ENCODE results near the gene BDH1.

BDH1 gene

GRCh38 chr3:197547306-197548011 lies 8.3 kb downstream of the BDH1 start:
- Mint-ChIP-seq H3K27ac (no peak overlapping the region), H3K9me3 (no peaks in the 10 kb centered on the region), H3K4me1 (peaks cover 2% of the 10 kb centered on the region), H3K36me3 (peaks cover 16% of the 10 kb centered on the region), H3K4me3 (no peak overlapping the region), H3K27me3 (no peaks in the 10 kb centered on the region)
- ATAC-seq (ENCODE audit: low read depth) = no peak
- no peak for DNase-seq (ENCODE audit: low spot score in 2 of 2)

- H3K9me3 Mint-ChIP-seq = no peaks in the 10 kb centered on the region
- no peak for DNase-seq (ENCODE audit: low spot score in 2 of 2)
- H3K27me3 Mint-ChIP-seq = no peaks in the 10 kb centered on the region
- peaks cover 14% of the 10 kb centered on the region for H3K36me3 Mint-ChIP-seq
- ATAC-seq (ENCODE audit: low read depth) = no peak
- no peak overlapping the region for H3K4me3 Mint-ChIP-seq
- H3K4me1 Mint-ChIP-seq = peaks cover 2% of the 10 kb centered on the region
- no peak overlapping the region for H3K27ac Mint-ChIP-seq
These were observed 9.3 kb downstream of the BDH1 start for GRCh38 chr3:197546307-197547085.

- DNase-seq (ENCODE audit: low spot score in 2 of 2) (no peak), ATAC-seq (ENCODE audit: low read depth) (no peak)
- no peak overlapping the region for H3K4me3 Mint-ChIP-seq
- peaks cover 2% of the 10 kb centered on the region for H3K4me1 Mint-ChIP-seq
- no peak overlapping the region for H3K27ac Mint-ChIP-seq
- H3K27me3 Mint-ChIP-seq = no peaks in the 10 kb centered on the region
- peaks cover 12% of the 10 kb centered on the region for H3K36me3 Mint-ChIP-seq
- H3K9me3 Mint-ChIP-seq = no peaks in the 10 kb centered on the region
These were observed 10.2 kb downstream of the BDH1 start for GRCh38 chr3:197545571-197545970.

GRCh38 chr3:197545101-197545500 lies 10.7 kb downstream of the BDH1 start:
- no peaks in the 10 kb centered on the region for H3K27me3 Mint-ChIP-seq
- H3K4me1 Mint-ChIP-seq = peaks cover 2% of the 10 kb centered on the region
- H3K9me3 Mint-ChIP-seq = no peaks in the 10 kb centered on the region
- H3K36me3 Mint-ChIP-seq = peaks cover 12% of the 10 kb centered on the region
- no peak overlapping the region for H3K27ac Mint-ChIP-seq
- no peak for ATAC-seq (ENCODE audit: low read depth)
- no peak overlapping the region for H3K4me3 Mint-ChIP-seq
- DNase-seq (ENCODE audit: low spot score in 2 of 2) = no peak

- Mint-ChIP-seq H3K36me3 (peaks cover 14% of the 10 kb centered on the region), H3K9me3 (no peaks in the 10 kb centered on the region), H3K4me3 (no peak overlapping the region), H3K27me3 (no peaks in the 10 kb centered on the region), H3K27ac (no peak overlapping the region), H3K4me1 (peaks cover 2% of the 10 kb centered on the region)
- ATAC-seq (ENCODE audit: low read depth) (no peak), DNase-seq (ENCODE audit: low spot score in 2 of 2) (no peak)
These were observed 12.9 kb downstream of the BDH1 start for GRCh38 chr3:197542741-197543454.

GRCh38 chr3:197541756-197542539 lies 13.8 kb downstream of the BDH1 start:
- no peaks in the 10 kb centered on the region for H3K9me3 Mint-ChIP-seq
- H3K27me3 Mint-ChIP-seq = no peaks in the 10 kb centered on the region
- no peaks in the 10 kb centered on the region for H3K4me1 Mint-ChIP-seq
- no peak overlapping the region for H3K4me3 Mint-ChIP-seq
- H3K27ac Mint-ChIP-seq = no peak overlapping the region
- ATAC-seq (ENCODE audit: low read depth) = no peak
- peaks cover 14% of the 10 kb centered on the region for H3K36me3 Mint-ChIP-seq
- no peak for DNase-seq (ENCODE audit: low spot score in 2 of 2)

GRCh38 chr3:197540961-197541377 lies 14.8 kb downstream of the BDH1 start:
- Mint-ChIP-seq H3K27me3 (no peaks in the 10 kb centered on the region), H3K9me3 (no peaks in the 10 kb centered on the region), H3K27ac (no peak overlapping the region), H3K4me3 (no peak overlapping the region), H3K36me3 (peaks cover 16% of the 10 kb centered on the region), H3K4me1 (no peaks in the 10 kb centered on the region)
- DNase-seq (ENCODE audit: low spot score in 2 of 2) (no peak), ATAC-seq (ENCODE audit: low read depth) (no peak)

GRCh38 chr3:197539651-197540051 lies 16.1 kb downstream of the BDH1 start:
- H3K36me3 Mint-ChIP-seq = peaks cover 13% of the 10 kb centered on the region
- no peak for DNase-seq (ENCODE audit: low spot score in 2 of 2)
- H3K27me3 Mint-ChIP-seq = no peaks in the 10 kb centered on the region
- H3K9me3 Mint-ChIP-seq = no peaks in the 10 kb centered on the region
- H3K27ac Mint-ChIP-seq = no peak overlapping the region
- no peak for ATAC-seq (ENCODE audit: low read depth)
- no peak overlapping the region for H3K4me3 Mint-ChIP-seq
- H3K4me1 Mint-ChIP-seq = no peaks in the 10 kb centered on the region

- H3K4me3 Mint-ChIP-seq = no peak overlapping the region
- H3K4me1 Mint-ChIP-seq = no peaks in the 10 kb centered on the region
- no peak for DNase-seq (ENCODE audit: low spot score in 2 of 2)
- ATAC-seq (ENCODE audit: low read depth) = no peak
- H3K27ac Mint-ChIP-seq = no peak overlapping the region
- H3K27me3 Mint-ChIP-seq = no peaks in the 10 kb centered on the region
- peaks cover 15% of the 10 kb centered on the region for H3K36me3 Mint-ChIP-seq
- H3K9me3 Mint-ChIP-seq = no peaks in the 10 kb centered on the region
These were observed 21.6 kb downstream of the BDH1 start for GRCh38 chr3:197533927-197534725.

- no peak overlapping the region for H3K27ac Mint-ChIP-seq
- DNase-seq (ENCODE audit: low spot score in 2 of 2) (no peak), ATAC-seq (ENCODE audit: low read depth) (no peak)
- H3K9me3 Mint-ChIP-seq = no peaks in the 10 kb centered on the region
- H3K36me3 Mint-ChIP-seq = peaks cover 15% of the 10 kb centered on the region
- H3K27me3 Mint-ChIP-seq = no peaks in the 10 kb centered on the region
- no peaks in the 10 kb centered on the region for H3K4me1 Mint-ChIP-seq
- no peak overlapping the region for H3K4me3 Mint-ChIP-seq
These were observed 22.4 kb downstream of the BDH1 start for GRCh38 chr3:197533396-197533795.

GRCh38 chr3:197532388-197532787 lies 23.4 kb downstream of the BDH1 start:
- Mint-ChIP-seq H3K27ac (no peak overlapping the region), H3K4me3 (no peak overlapping the region), H3K36me3 (peaks cover 19% of the 10 kb centered on the region), H3K4me1 (no peaks in the 10 kb centered on the region), H3K9me3 (no peaks in the 10 kb centered on the region), H3K27me3 (no peaks in the 10 kb centered on the region)
- no peak for ATAC-seq (ENCODE audit: low read depth)
- DNase-seq (ENCODE audit: low spot score in 2 of 2) = no peak

GRCh38 chr3:197528190-197528589 lies 27.6 kb downstream of the BDH1 start:
- ATAC-seq (ENCODE audit: low read depth) (no peak), DNase-seq (ENCODE audit: low spot score in 2 of 2) (no peak)
- no peak overlapping the region for H3K4me3 Mint-ChIP-seq
- no peaks in the 10 kb centered on the region for H3K27me3 Mint-ChIP-seq
- peaks cover 17% of the 10 kb centered on the region for H3K36me3 Mint-ChIP-seq
- no peaks in the 10 kb centered on the region for H3K9me3 Mint-ChIP-seq
- no peaks in the 10 kb centered on the region for H3K4me1 Mint-ChIP-seq
- H3K27ac Mint-ChIP-seq = no peak overlapping the region

GRCh38 chr3:197527569-197527968 lies 28.2 kb downstream of the BDH1 start:
- Mint-ChIP-seq H3K27me3 (no peaks in the 10 kb centered on the region), H3K9me3 (no peaks in the 10 kb centered on the region), H3K4me1 (no peaks in the 10 kb centered on the region), H3K4me3 (no peak overlapping the region), H3K36me3 (peaks cover 17% of the 10 kb centered on the region), H3K27ac (no peak overlapping the region)
- no peak for DNase-seq (ENCODE audit: low spot score in 2 of 2)
- no peak for ATAC-seq (ENCODE audit: low read depth)

All from memory B cell (primary cell).